Right renal cortex interstitium (tissue), 3 donors: ENCODE data around the gene PCDHA5. TPM values are rescaled to one million over a fixed set of nuclear protein-coding genes. Genes with fewer than 3 reads are reported as not detected.
"Not testable (repeated sequence)": the region's sequence is repeated elsewhere in the genome, so short reads cannot be mapped to it uniquely, and the experiment has no call there.

Experiments
- DNase-seq, 3 donors: peaks; one replicate each; pipeline ENCODE4 v3.0.0-alpha.2; 2013; ENCODE audit warnings: low read depth in 3 of 3, low spot score in 2 of 3
- polyA plus RNA-seq, 3 donors: library from polyadenylated mRNA; unstranded; fragments of 120-200 nt; gene quantifications; one replicate each; pipeline ENCODE4 v1.2.1, GENCODE V29; 2013; ENCODE audit not compliant: insufficient read length in 3 of 3

The PCDHA5 gene
- polyA plus RNA-seq, 3 donors = 0.04 to 0.12 (median 0.08) TPM

GRCh38 chr5:140822969-140823368, 1.6 kb downstream of the PCDHA5 start:
- not testable (repeated sequence) for DNase-seq

- DNase-seq = no peak
These were observed 2.1 kb downstream of the PCDHA5 start for GRCh38 chr5:140823475-140823874.

GRCh38 chr5:140827704-140828361, 6.4 kb downstream of the PCDHA5 start, which contains the start of gene PCDHA6:
Gene PCDHA6, plus strand, starts transcription at chr5:140827960. Its CDS starts 132 bp downstream, at chr5:140828092.
- DNase-seq = no peak

GRCh38 chr5:140828362-140828737, 6.9 kb downstream of the PCDHA5 start:
- no peak for DNase-seq

GRCh38 chr5:140829511-140830501, 8.4 kb downstream of the PCDHA5 start:
- not testable (repeated sequence) for DNase-seq

- DNase-seq = no peak
These were observed 12.6 kb downstream of the PCDHA5 start, which contains the start of gene PCDHA7 for GRCh38 chr5:140833993-140834392. Gene PCDHA7, plus strand, starts transcription at chr5:140834269. Its CDS starts 115 bp downstream, at chr5:140834384.

- not testable (repeated sequence) for DNase-seq
These were observed 13.1 kb downstream of the PCDHA5 start for GRCh38 chr5:140834439-140835008.

- DNase-seq = no peak
These were observed 14.5 kb downstream of the PCDHA5 start for GRCh38 chr5:140835622-140836510.

- DNase-seq = no peak
These were observed 19.9 kb downstream of the PCDHA5 start, which contains the start of gene PCDHA8 for GRCh38 chr5:140840978-140841962. Gene PCDHA8, plus strand, starts transcription at chr5:140841187. Its CDS starts 135 bp downstream, at chr5:140841322.

- DNase-seq = no peak
These were observed 21.7 kb downstream of the PCDHA5 start for GRCh38 chr5:140842798-140843733.

GRCh38 chr5:140848139-140849102, 27.0 kb downstream of the PCDHA5 start, which contains the start of gene PCDHA9:
Gene PCDHA9, plus strand, starts transcription at chr5:140848382. Its CDS starts 114 bp downstream, at chr5:140848496.
- not testable (repeated sequence) for DNase-seq

- DNase-seq = not testable (repeated sequence)
These were observed 28.6 kb downstream of the PCDHA5 start for GRCh38 chr5:140849831-140850634.

- DNase-seq = no peak
These were observed 34.6 kb downstream of the PCDHA5 start, which contains the start of gene PCDHA10 for GRCh38 chr5:140855772-140856674. Gene PCDHA10, plus strand, starts transcription at chr5:140855897. Its CDS starts 152 bp downstream, at chr5:140856049.
